Ovary (tissue), 3 donors: ENCODE results near the gene FIZ1.

Experiments used
- CTCF ChIP-seq, 3 donors: fragments of 450-650 bp in 2 of 3; fragments of 200-600 bp in 1 of 3; IDR thresholded peaks; one replicate each; pipeline versions ENCODE4 v1.5.1 to v1.8.0; 2016 to 2022; ENCODE audit warnings: antibody characterized with exemption in 3 of 3, mild to moderate bottlenecking in 1 of 3
- EP300 ChIP-seq: sonication (generic); formaldehyde crosslinking; IDR thresholded peaks from one replicate; pipeline ENCODE4 v1.6.1; 2017; ENCODE audit warnings: antibody characterized with exemption
- donor health status: DM: no; HTN: no; CAD: no.

- no peak for TF ChIP-seq CTCF (IDR thresholded peaks at IDR 0.05)
- TF ChIP-seq EP300 = no peak
Observed at GRCh38 chr19:55623130-55623529, 23.8 kb upstream of the FIZ1 start.
